HepG2 (cell line): ENCODE measurements around the gene ARAP1. TPM values are rescaled to one million over a fixed set of nuclear protein-coding genes. Genes with fewer than 3 reads are reported as not detected.
A peak's percentile ranks its signal among the peaks of the same experiment; 100 is the strongest.

ENCODE experiments used
- ATM ChIP-seq: fragments of 450-650 bp; IDR thresholded peaks from 2 replicates; pipeline ENCODE4 v1.7.1; 2017; ENCODE audit warnings: mild to moderate bottlenecking, borderline replicate concordance
- DZIP1 ChIP-seq: sonication (generic); formaldehyde crosslinking; IDR thresholded peaks from 2 replicates; pipeline ENCODE4 v1.5.0; 2020; ENCODE audit warnings: mild to moderate bottlenecking, missing genetic modification reagents
- ELF1 ChIP-seq: sonication (generic); formaldehyde crosslinking; IDR thresholded peaks from 2 replicates; pipeline ENCODE4 v1.4.0; 2020; ENCODE audit warnings: missing genetic modification reagents
- HOMEZ ChIP-seq: IDR thresholded peaks from 2 replicates; pipeline ENCODE4 v1.6.1; 2016; ENCODE audit warnings: low read depth
- KLF15 ChIP-seq: sonication (generic); formaldehyde crosslinking; IDR thresholded peaks from 2 replicates; pipeline ENCODE4 v1.8.1; 2023; ENCODE audit warnings: borderline replicate concordance, mild to moderate bottlenecking, inconsistent platforms, missing genetic modification reagents, mixed read lengths
- MEF2D ChIP-seq: sonication (generic); formaldehyde crosslinking; IDR thresholded peaks from 2 replicates; pipeline ENCODE4 v1.5.1; 2020; ENCODE audit warnings: mild to moderate bottlenecking, missing genetic modification reagents
- SMC3 ChIP-seq: IDR thresholded peaks from 2 replicates; pipeline ENCODE4 v1.6.1; 2011; ENCODE audit warnings: low read length, improper control_type of control experiment
- SNRNP70 ChIP-seq: fragments of 200-400 bp; formaldehyde crosslinking; IDR thresholded peaks from 2 replicates; pipeline ENCODE4 v1.6.1; 2017; ENCODE audit warnings: mild to moderate bottlenecking, low read depth, low read length, moderate library complexity
- STAG1 ChIP-seq: sonication (generic); formaldehyde crosslinking; IDR thresholded peaks from 2 replicates; pipeline ENCODE4 v1.4.0; 2020; ENCODE audit warnings: missing genetic modification reagents
- STAT6 ChIP-seq: sonication (generic); formaldehyde crosslinking; IDR thresholded peaks from 2 replicates; pipeline ENCODE4 v1.4.0; 2020; ENCODE audit warnings: missing genetic modification reagents, mild to moderate bottlenecking, borderline replicate concordance
- TAF1 ChIP-seq: sonication (generic); formaldehyde crosslinking; IDR thresholded peaks from 2 replicates; pipeline ENCODE4 v1.4.0; 2020; ENCODE audit warnings: missing genetic modification reagents
- THRA ChIP-seq: sonication (generic); formaldehyde crosslinking; IDR thresholded peaks from 2 replicates; pipeline ENCODE4 v1.4.0; 2020; ENCODE audit warnings: missing genetic modification reagents, borderline replicate concordance
- TOPORS ChIP-seq: sonication (generic); formaldehyde crosslinking; IDR thresholded peaks from 2 replicates; pipeline ENCODE4 v1.8.0; 2023; ENCODE audit warnings: mild to moderate bottlenecking, missing genetic modification reagents
- WIZ ChIP-seq: sonication (generic); formaldehyde crosslinking; IDR thresholded peaks from 2 replicates; pipeline ENCODE4 v1.5.1; 2020; ENCODE audit warnings: mild to moderate bottlenecking, missing genetic modification reagents
- ZBTB3 ChIP-seq: sonication (generic); formaldehyde crosslinking; IDR thresholded peaks from 2 replicates; pipeline ENCODE4 v1.4.0; 2020; ENCODE audit warnings: low read depth, mild to moderate bottlenecking, moderate library complexity, missing genetic modification reagents, borderline replicate concordance
- ZBTB7A ChIP-seq: sonication (generic); formaldehyde crosslinking; IDR thresholded peaks from 2 replicates; pipeline ENCODE4 v1.8.0; 2022; ENCODE audit warnings: mild to moderate bottlenecking, missing genetic modification reagents
- ZFP36 ChIP-seq: fragments of 150-350 bp; IDR thresholded peaks from 2 replicates; pipeline ENCODE4 v1.6.1; 2018; ENCODE audit warnings: borderline replicate concordance, low read length, low read depth; ENCODE audit not compliant: partially characterized antibody
- ZNF687 ChIP-seq: sonication (generic); formaldehyde crosslinking; IDR thresholded peaks from 2 replicates; pipeline ENCODE4 v1.5.1; 2020; ENCODE audit warnings: mild to moderate bottlenecking, missing genetic modification reagents, moderate library complexity
- polyA plus RNA-seq, 8 experiments: library from polyadenylated mRNA; depleted of rRNA in 3 of 8; stranded (reverse) in 7 of 8; unstranded in 1 of 8; fragments of >200 nt; fragmentation: Illumina TruSeq in 4 of 8; extraction: Trizol in 4 of 8; gene quantifications; 2 replicates each; pipeline versions ENCODE4 v1.2.1 to v1.2.3, GENCODE V29; 2011 to 2016; ENCODE audit warnings: low read depth in 4 of 8, missing spikeins in 1 of 8, mixed read lengths in 1 of 8; ENCODE audit not compliant: insufficient read depth in 1 of 8
- total RNA-seq, 5 experiments: library from RNA; depleted of rRNA; stranded (reverse); fragments of >200 nt; fragmentation: Illumina TruSeq; extraction: Trizol; gene quantifications; 2 replicates each; pipeline ENCODE4 v1.2.3, GENCODE V29; 2016; ENCODE audit warnings: low read depth in 1 of 5

The ARAP1 gene
- total and polyA plus RNA-seq, 2 of the 13 experiments (the other 11 are each of a cell fraction or from before 2014, with no cell fraction given), result 43.2 to 55.5 TPM

- TF ChIP-seq ZBTB3 (no peak), THRA (CRISPR knock-in tag) (no peak), ZFP36 (no peak), STAT6 (CRISPR knock-in tag) (no peak), MEF2D (CRISPR knock-in tag) (0 out of 2 replicates have a peak, but pooled peaks have one; percentile 35), DZIP1 (no peak), KLF15 (no peak), ELF1 (CRISPR knock-in tag) (no peak), SNRNP70 (no peak), ZNF687 (CRISPR knock-in tag) (peak; percentile 11; the same call in 1 of the 2 replicates), ATM (no peak), TOPORS (CRISPR knock-in tag) (no peak), WIZ (CRISPR knock-in tag) (no peak), STAG1 (CRISPR knock-in tag) (peak; percentile 80), TAF1 (CRISPR knock-in tag) (no peak), ZBTB7A (no peak), SMC3 (0 out of 2 replicates have a peak, but pooled peaks have one; percentile 12), HOMEZ (no peak)
These were observed 68.4 kb downstream of the ARAP1 start (continued) for GRCh38 chr11:72683782-72684200.
